ENCODE results near the gene MYH13.

DNA sequence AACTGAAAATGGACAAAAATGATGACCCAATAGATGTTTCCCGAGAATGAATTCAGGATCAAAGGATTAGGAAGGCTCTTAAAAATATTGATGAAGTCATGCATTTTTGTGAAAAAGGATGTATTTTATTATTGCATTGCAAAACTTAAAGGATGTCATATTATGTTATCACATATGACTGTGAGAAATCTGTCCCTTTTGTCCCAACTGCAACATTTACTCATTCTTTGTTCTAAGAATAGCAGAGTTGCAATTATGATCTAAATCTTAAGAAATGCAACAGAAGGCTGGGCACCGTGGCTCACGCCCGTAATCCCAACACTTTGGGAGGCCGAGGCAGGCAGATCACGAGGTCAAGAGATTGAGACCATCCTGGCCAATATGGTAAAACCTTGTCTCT lies 13.1 kb upstream of the MYH13 start:
- TF ChIP-seq SP2 (IDR thresholded peaks at IDR 0.05; ENCODE audit: extremely low read depth, low read depth, low read length, poor library complexity, severe bottlenecking), result no peak
- no peak for TF ChIP-seq DLX4 (CRISPR knock-in tag; IDR thresholded peaks at IDR 0.05)
- TF ChIP-seq PBX2 (CRISPR knock-in tag; IDR thresholded peaks at IDR 0.05; ENCODE audit: low read depth), result no peak
- no peak for TF ChIP-seq PBX2 (tag; conservative IDR thresholded peaks at IDR 0.05; ENCODE audit: low read depth)
- TF ChIP-seq CBX3 (IDR thresholded peaks at IDR 0.05; ENCODE audit: borderline replicate concordance in 1 of 2, low read length in 2 of 2), result no peak
- TF ChIP-seq EP300 (IDR thresholded peaks at IDR 0.05; ENCODE audit: low read length), result no peak
- no peak for TF ChIP-seq POLR2AphosphoS5 (IDR thresholded peaks at IDR 0.05; ENCODE audit: control insufficient read depth, insufficient read depth, low read depth, low read length)
- no peak for TF ChIP-seq ESRRA (IDR thresholded peaks at IDR 0.05; ENCODE audit: borderline replicate concordance, low read depth)
- TF ChIP-seq, protein P1, sequence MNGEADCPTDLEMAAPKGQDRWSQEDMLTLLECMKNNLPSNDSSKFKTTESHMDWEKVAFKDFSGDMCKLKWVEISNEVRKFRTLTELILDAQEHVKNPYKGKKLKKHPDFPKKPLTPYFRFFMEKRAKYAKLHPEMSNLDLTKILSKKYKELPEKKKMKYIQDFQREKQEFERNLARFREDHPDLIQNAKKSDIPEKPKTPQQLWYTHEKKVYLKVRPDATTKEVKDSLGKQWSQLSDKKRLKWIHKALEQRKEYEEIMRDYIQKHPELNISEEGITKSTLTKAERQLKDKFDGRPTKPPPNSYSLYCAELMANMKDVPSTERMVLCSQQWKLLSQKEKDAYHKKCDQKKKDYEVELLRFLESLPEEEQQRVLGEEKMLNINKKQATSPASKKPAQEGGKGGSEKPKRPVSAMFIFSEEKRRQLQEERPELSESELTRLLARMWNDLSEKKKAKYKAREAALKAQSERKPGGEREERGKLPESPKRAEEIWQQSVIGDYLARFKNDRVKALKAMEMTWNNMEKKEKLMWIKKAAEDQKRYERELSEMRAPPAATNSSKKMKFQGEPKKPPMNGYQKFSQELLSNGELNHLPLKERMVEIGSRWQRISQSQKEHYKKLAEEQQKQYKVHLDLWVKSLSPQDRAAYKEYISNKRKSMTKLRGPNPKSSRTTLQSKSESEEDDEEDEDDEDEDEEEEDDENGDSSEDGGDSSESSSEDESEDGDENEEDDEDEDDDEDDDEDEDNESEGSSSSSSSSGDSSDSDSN (IDR thresholded peaks at IDR 0.05; ENCODE audit: borderline replicate concordance in 1 of 2, low read depth in 2 of 2, low read length in 2 of 2), result no peak
- TF ChIP-seq POLR2A (conservative IDR thresholded peaks at IDR 0.05), result no peak
